HL-60 (cell line): Measurements from ENCODE around the gene ZMIZ2.

ENCODE experiments used
- DNase-seq, 2 experiments: peaks; one replicate each; pipeline ENCODE4 v3.0.0-alpha.2; 2010 to 2020; ENCODE audit warnings: low read depth in 1 of 2, low spot score in 1 of 2
- H3K27ac ChIP-seq: fragments of 250-450 bp; sonication (Bioruptor Pico); replicated peaks from 2 replicates; pipeline ENCODE4 v1.5.1; 2020; ENCODE audit warnings: mild to moderate bottlenecking, moderate library complexity
- H3K27me3 ChIP-seq: fragments of 250-450 bp; sonication (Bioruptor Pico); 2 replicates; pipeline ENCODE4 v1.5.1; 2021; ENCODE audit warnings: mild to moderate bottlenecking, moderate library complexity; ENCODE audit not compliant: insufficient read depth, poor library complexity, severe bottlenecking
- H3K4me3 ChIP-seq: replicated peaks from 2 replicates; pipeline ENCODE4 v1.5.1; 2011; ENCODE audit warnings: mild to moderate bottlenecking, control low read depth, low read length; ENCODE audit not compliant: insufficient read depth
- GABPA ChIP-seq: IDR thresholded peaks from 2 replicates; pipeline ENCODE4 v1.6.1; 2012; ENCODE audit warnings: low read depth
- POLR2AphosphoS5 ChIP-seq: IDR thresholded peaks from 2 replicates; pipeline ENCODE4 v1.6.1; 2012; ENCODE audit warnings: low read depth
- SPI1 ChIP-seq: IDR thresholded peaks from 2 replicates; pipeline ENCODE4 v1.6.1; 2012; ENCODE audit warnings: low read depth, mild to moderate bottlenecking, borderline replicate concordance
- TF ChIP-seq, protein P1 (sequence below): IDR thresholded peaks from 2 replicates; pipeline ENCODE4 v1.6.1; 2012; ENCODE audit warnings: low read depth; ENCODE audit not compliant: insufficient replicate concordance
- TF ChIP-seq, protein P2 (sequence below): IDR thresholded peaks from one replicate; pipeline ENCODE4 v1.5.1; 2011; ENCODE audit warnings: low read length, control low read depth, inconsistent platforms; ENCODE audit not compliant: insufficient read depth

Gene ZMIZ2

DNA sequence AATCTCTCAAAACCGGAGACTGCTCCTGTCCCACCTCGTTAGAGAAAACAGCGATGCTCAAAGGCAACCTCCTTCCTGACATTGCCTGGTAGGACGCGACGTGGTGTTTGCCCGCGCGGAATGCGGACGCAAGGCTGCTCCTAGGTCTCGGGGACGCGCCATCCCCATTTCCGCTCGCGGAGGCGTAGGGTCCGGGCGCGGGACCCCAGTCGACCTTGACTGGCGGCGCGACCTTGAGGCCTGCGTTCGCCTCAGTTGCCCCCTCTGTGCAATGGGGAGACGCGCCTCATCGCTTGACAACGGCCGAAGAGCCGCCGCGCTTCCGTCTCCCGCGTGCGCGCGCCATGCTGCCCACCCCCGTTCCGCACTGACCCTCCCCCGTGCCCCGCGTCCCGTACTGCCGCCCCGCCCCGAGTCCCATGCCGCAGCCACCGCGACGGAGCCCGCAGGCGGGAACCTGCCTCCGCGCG is 47.4 kb downstream of the ZMIZ2 start:
- H3K27ac ChIP-seq: peak overlapping the region; percentile 96

DNA sequence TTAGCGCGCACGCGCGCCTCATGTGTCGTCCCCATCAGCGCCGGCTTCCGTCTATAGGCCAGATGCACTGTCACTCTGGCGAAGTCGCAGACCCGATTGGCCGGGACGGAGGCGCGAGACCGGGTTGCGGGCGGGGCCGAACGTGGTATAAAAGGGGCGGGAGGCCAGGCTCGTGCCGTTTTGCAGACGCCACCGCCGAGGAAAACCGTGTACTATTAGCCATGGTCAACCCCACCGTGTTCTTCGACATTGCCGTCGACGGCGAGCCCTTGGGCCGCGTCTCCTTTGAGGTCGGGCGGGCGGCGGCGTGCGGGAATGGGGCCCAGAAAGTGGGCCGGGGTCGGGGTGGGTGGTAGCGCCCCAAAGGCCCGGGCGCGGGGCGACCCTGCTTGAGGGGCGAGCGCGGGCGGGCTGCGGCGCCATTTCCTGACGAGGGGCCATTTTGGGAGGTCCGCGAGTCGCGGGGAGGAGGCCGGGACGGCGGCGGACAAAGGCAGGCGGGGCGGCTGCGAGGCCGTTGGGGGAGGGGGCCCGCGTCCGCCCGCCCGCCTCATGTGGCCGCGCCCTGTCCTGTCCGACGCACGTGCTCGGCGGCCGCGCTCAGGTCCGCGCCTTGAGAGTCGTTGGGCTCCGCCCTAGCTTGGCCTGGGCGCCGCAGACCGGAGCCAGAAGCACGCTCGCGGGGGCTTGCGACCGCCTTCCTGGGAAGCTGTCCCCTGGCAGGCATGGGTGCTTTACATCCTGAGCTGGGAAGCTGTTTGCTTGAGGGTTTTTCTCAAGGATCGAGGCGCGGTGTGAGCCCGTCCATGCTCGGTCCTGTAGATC is 48.1 kb downstream of the ZMIZ2 start, which contains the start of gene PPIA:
TSS of gene PPIA (plus strand) at position 178 of the 825 bp plus-strand sequence. CDS start at position 222, 44 bp downstream.
- Histone ChIP-seq H3K4me3 (peak within 1 kb of the TSS; percentile 77), H3K27me3 (no peaks in the 10 kb centered on the region), H3K27ac (peak within 1 kb of the TSS; percentile 96)
- TF ChIP-seq GABPA (no peak), POLR2AphosphoS5 (peak; percentile 91), SPI1 (no peak)
- TF ChIP-seq, protein P1, sequence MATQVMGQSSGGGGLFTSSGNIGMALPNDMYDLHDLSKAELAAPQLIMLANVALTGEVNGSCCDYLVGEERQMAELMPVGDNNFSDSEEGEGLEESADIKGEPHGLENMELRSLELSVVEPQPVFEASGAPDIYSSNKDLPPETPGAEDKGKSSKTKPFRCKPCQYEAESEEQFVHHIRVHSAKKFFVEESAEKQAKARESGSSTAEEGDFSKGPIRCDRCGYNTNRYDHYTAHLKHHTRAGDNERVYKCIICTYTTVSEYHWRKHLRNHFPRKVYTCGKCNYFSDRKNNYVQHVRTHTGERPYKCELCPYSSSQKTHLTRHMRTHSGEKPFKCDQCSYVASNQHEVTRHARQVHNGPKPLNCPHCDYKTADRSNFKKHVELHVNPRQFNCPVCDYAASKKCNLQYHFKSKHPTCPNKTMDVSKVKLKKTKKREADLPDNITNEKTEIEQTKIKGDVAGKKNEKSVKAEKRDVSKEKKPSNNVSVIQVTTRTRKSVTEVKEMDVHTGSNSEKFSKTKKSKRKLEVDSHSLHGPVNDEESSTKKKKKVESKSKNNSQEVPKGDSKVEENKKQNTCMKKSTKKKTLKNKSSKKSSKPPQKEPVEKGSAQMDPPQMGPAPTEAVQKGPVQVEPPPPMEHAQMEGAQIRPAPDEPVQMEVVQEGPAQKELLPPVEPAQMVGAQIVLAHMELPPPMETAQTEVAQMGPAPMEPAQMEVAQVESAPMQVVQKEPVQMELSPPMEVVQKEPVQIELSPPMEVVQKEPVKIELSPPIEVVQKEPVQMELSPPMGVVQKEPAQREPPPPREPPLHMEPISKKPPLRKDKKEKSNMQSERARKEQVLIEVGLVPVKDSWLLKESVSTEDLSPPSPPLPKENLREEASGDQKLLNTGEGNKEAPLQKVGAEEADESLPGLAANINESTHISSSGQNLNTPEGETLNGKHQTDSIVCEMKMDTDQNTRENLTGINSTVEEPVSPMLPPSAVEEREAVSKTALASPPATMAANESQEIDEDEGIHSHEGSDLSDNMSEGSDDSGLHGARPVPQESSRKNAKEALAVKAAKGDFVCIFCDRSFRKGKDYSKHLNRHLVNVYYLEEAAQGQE: peak; percentile 75
- TF ChIP-seq, protein P2, sequence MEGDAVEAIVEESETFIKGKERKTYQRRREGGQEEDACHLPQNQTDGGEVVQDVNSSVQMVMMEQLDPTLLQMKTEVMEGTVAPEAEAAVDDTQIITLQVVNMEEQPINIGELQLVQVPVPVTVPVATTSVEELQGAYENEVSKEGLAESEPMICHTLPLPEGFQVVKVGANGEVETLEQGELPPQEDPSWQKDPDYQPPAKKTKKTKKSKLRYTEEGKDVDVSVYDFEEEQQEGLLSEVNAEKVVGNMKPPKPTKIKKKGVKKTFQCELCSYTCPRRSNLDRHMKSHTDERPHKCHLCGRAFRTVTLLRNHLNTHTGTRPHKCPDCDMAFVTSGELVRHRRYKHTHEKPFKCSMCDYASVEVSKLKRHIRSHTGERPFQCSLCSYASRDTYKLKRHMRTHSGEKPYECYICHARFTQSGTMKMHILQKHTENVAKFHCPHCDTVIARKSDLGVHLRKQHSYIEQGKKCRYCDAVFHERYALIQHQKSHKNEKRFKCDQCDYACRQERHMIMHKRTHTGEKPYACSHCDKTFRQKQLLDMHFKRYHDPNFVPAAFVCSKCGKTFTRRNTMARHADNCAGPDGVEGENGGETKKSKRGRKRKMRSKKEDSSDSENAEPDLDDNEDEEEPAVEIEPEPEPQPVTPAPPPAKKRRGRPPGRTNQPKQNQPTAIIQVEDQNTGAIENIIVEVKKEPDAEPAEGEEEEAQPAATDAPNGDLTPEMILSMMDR: no peak
- peak; percentile 99 for DNase-seq

More for the DNA sequence above, 47.4 kb downstream of the ZMIZ2 start:
- Histone ChIP-seq H3K4me3 (peak overlapping the region; percentile 77), H3K27me3 (no peaks in the 10 kb centered on the region)
- no peak for TF ChIP-seq POLR2AphosphoS5
- TF ChIP-seq, protein P2: no peak
- TF ChIP-seq, protein P1: no peak
- no peak for TF ChIP-seq SPI1
- no peak for TF ChIP-seq GABPA
- DNase-seq: peak in 1 of 2 experiments; percentile 75

DNA sequence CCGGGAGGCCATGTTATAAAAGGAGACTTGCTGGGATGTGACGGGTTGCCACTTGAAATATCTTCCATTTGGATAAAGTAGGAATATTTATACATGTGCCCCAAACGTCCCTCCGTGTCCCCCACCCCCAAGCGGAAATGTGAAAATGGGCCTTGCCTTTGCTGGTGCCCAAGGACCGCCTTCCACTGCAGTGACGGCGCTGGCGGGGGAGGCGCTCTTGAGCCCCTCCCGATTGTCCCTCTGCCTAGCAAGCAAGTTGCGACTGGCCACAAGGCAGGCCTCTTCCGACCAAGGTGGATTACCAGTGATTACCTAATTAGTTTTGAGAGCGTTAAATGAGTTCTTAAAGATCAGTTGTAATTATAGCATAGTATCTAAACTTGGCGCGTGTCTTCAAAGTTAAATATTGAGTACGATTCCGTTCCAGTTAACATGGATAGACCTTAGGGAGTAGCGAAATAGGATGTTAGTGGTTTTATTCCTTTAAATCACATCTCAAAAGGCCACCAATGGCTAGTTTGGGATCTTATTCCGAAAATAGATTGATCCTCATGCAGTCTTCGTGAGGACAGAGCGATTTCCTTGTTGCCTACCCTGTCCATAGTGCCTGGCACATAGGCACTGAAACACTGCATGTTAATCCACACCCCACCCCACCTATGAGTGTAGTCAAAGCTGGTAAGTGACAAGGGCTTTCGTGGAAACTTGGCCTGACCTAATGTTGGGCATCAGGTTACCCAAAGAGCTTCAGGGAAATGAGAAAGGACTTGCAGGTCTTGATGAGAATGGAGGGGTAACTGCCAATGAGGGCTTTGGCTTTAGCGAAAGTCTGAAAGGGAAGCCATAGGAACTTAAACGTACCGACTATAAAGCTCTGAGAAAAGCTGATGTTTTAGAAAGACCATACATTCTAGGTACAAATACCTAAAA is 48.9 kb downstream of the ZMIZ2 start:
- H3K4me3 ChIP-seq: peak overlapping the region; percentile 77
- peak; percentile 69 to 88 for DNase-seq

More for the DNA sequence above, 48.9 kb downstream of the ZMIZ2 start:
- Histone ChIP-seq H3K27ac (peak overlapping the region; percentile 96), H3K27me3 (no peaks in the 10 kb centered on the region)
- no peak for TF ChIP-seq GABPA
- TF ChIP-seq, protein P2: peak; percentile 38
